Common myeloid progenitor, CD34-positive (primary cell): ENCODE results near the gene GCC1.
A peak's percentile ranks its signal among the peaks of the same experiment; 100 is the strongest.
"Not testable (repeated sequence)": the region's sequence is repeated elsewhere in the genome, so short reads cannot be mapped to it uniquely, and the experiment has no call there.

ENCODE experiments used
- CTCF ChIA-PET: fragments of 350-600 bp; sonication (Branson Sonifier 250); formaldehyde crosslinking; loops from one replicate; lab custom pipeline; 2021; ENCODE audit warnings: antibody characterized with exemption; lab: Charles Lee
- POLR2A ChIA-PET: fragments of 350-600 bp; sonication (Branson Sonifier 250); formaldehyde crosslinking; loops from one replicate; lab custom pipeline; 2021; ENCODE audit warnings: antibody characterized with exemption; lab: Charles Lee
- DNase-seq, 3 donors: peaks; one replicate each; pipeline versions ENCODE4 v3.0.0 to v3.0.0-alpha.2; 2013
- H3K27ac ChIP-seq, 2 experiments: 1 replicate in 1 of 2; 2 replicates in 1 of 2; pipeline ENCODE4 v1.7.0; 2013; ENCODE audit warnings: inconsistent platforms in 2 of 2, low read length in 2 of 2, mild to moderate bottlenecking in 2 of 2, low read depth in 1 of 2, moderate library complexity in 1 of 2; ENCODE audit not compliant: severe bottlenecking in 2 of 2, insufficient read depth in 1 of 2, poor library complexity in 1 of 2
- H3K27me3 ChIP-seq, 5 experiments: replicated peaks in 2 of 5; 1 replicate in 3 of 5; 2 replicates in 2 of 5; pipeline versions ENCODE4 v1.6.1 to v1.7.0; 2013; ENCODE audit warnings: low read length in 4 of 5, mild to moderate bottlenecking in 2 of 5, moderate library complexity in 2 of 5, inconsistent platforms in 1 of 5; ENCODE audit not compliant: insufficient read depth in 5 of 5, control insufficient read depth in 4 of 5
- H3K36me3 ChIP-seq, 4 experiments: 1 replicate in 2 of 4; 2 replicates in 2 of 4; pipeline versions ENCODE4 v1.6.1 to v1.7.0; 2013; ENCODE audit warnings: low read length in 3 of 4, control low read depth in 1 of 4, mild to moderate bottlenecking in 1 of 4; ENCODE audit not compliant: control insufficient read depth in 4 of 4, insufficient read depth in 4 of 4
- H3K4me1 ChIP-seq, 4 experiments: 1 replicate in 3 of 4; 2 replicates in 1 of 4; pipeline versions ENCODE4 v1.6.1 to v1.7.1; 2013; ENCODE audit warnings: low read length in 3 of 4, mild to moderate bottlenecking in 3 of 4, control low read depth in 1 of 4, inconsistent platforms in 1 of 4, moderate library complexity in 1 of 4; ENCODE audit not compliant: control insufficient read depth in 4 of 4, insufficient read depth in 4 of 4; ENCODE audit errors: control extremely low read depth in 1 of 4
- H3K4me3 ChIP-seq, 7 experiments: 1 replicate in 4 of 7; 2 replicates in 3 of 7; pipeline versions ENCODE4 v1.5.1 to v1.7.0; 2013; ENCODE audit warnings: mild to moderate bottlenecking in 7 of 7, low read length in 6 of 7, moderate library complexity in 6 of 7, inconsistent platforms in 2 of 7, low read depth in 2 of 7, control low read depth in 1 of 7; ENCODE audit not compliant: insufficient read depth in 4 of 7, control insufficient read depth in 1 of 7; ENCODE audit errors: extremely low read depth in 1 of 7
- H3K9me3 ChIP-seq, 5 experiments: 1 replicate in 4 of 5; 2 replicates in 1 of 5; pipeline versions ENCODE4 v1.6.1 to v1.7.1; 2013; ENCODE audit warnings: low read length in 4 of 5, mild to moderate bottlenecking in 2 of 5, inconsistent platforms in 1 of 5, low read depth in 1 of 5, moderate library complexity in 1 of 5; ENCODE audit not compliant: control insufficient read depth in 4 of 5, insufficient read depth in 2 of 5; ENCODE audit errors: control extremely low read depth in 1 of 5
- WGBS: methylation state at CpG from one replicate; pipeline ENCODE4 v1.1.5; 2013; ENCODE audit not compliant: insufficient coverage; 5-methylcytosine and 5-hydroxymethylcytosine counted together

Gene GCC1

GRCh38 chr7:127582361-127582760 is 3.0 kb downstream of the GCC1 start:
- Histone ChIP-seq H3K36me3 (peaks cover 6 to 45% (median 33%) of the 10 kb centered on the region in 4 experiments), H3K27ac (no peak overlapping the region), H3K27me3 (no peaks in the 10 kb centered on the region), H3K9me3 (no peaks in the 10 kb centered on the region), H3K4me3 (no peak overlapping the region), H3K4me1 (peaks cover 5 to 25% (median 21%) of the 10 kb centered on the region in 4 experiments)
- 89% methylated on average over 13 of the region's 14 CpGs for WGBS
- ChIA-PET CTCF (no interaction called here), POLR2A (no interaction called here)
- DNase-seq, result no peak

GRCh38 chr7:127581716-127582115 is 3.7 kb downstream of the GCC1 start:
- Histone ChIP-seq H3K4me3 (no peak overlapping the region), H3K4me1 (peaks cover 5 to 25% (median 21%) of the 10 kb centered on the region in 4 experiments), H3K36me3 (peaks cover 6 to 45% (median 33%) of the 10 kb centered on the region in 4 experiments), H3K27ac (no peak overlapping the region), H3K27me3 (no peaks in the 10 kb centered on the region), H3K9me3 (no peaks in the 10 kb centered on the region)
- DNase-seq, result no peak
- WGBS, result 100% methylated on average over 1 of the region's 1 CpG
- ChIA-PET CTCF (no interaction called here), POLR2A (no interaction called here)

GRCh38 chr7:127580612-127581011 is 4.8 kb downstream of the GCC1 start:
- DNase-seq, result no peak
- no peaks in the 10 kb centered on the region for H3K27me3 ChIP-seq
- no peak overlapping the region for H3K4me3 ChIP-seq
- H3K4me1 ChIP-seq, result peaks cover 5 to 20% (median 18%) of the 10 kb centered on the region in 4 experiments
- no peak overlapping the region for H3K27ac ChIP-seq
- H3K36me3 ChIP-seq, result peaks cover 6 to 45% (median 33%) of the 10 kb centered on the region in 4 experiments
- no peaks in the 10 kb centered on the region for H3K9me3 ChIP-seq
- POLR2A ChIA-PET, result no interaction called here
- CTCF ChIA-PET, result no interaction called here

GRCh38 chr7:127578711-127579275 is 6.6 kb downstream of the GCC1 start:
- Histone ChIP-seq H3K4me1 (peaks cover 3 to 6% (median 4%) of the 10 kb centered on the region in 4 experiments), H3K27me3 (no peaks in the 10 kb centered on the region), H3K36me3 (peaks cover 6 to 45% (median 33%) of the 10 kb centered on the region in 4 experiments), H3K4me3 (no peak overlapping the region), H3K9me3 (no peaks in the 10 kb centered on the region), H3K27ac (no peak overlapping the region)
- CTCF ChIA-PET, result no interaction called here
- no peak for DNase-seq
- 100% methylated on average over 2 of the region's 4 CpGs for WGBS
- POLR2A ChIA-PET, result no interaction called here

GRCh38 chr7:127578036-127578684 is 7.2 kb downstream of the GCC1 start:
- Histone ChIP-seq H3K27me3 (no peaks in the 10 kb centered on the region), H3K27ac (no peak overlapping the region), H3K36me3 (peaks cover 6 to 42% (median 30%) of the 10 kb centered on the region in 4 experiments), H3K9me3 (no peaks in the 10 kb centered on the region), H3K4me1 (no peaks in the 10 kb centered on the region), H3K4me3 (no peak overlapping the region)
- 89% methylated on average over 5 of the region's 5 CpGs for WGBS
- POLR2A ChIA-PET, result no interaction called here
- no peak for DNase-seq
- CTCF ChIA-PET, result interaction anchor here (1.1 kb wide), 1 partner anchor 9 kb away, joined by 3 read pairs; no protein-coding TSS in a partner anchor

GRCh38 chr7:127571741-127572505 is 13.5 kb downstream of the GCC1 start:
- ChIA-PET CTCF (interaction anchor here (0.6 kb wide), 1 partner anchor 229 kb away, joined by 3 read pairs; no protein-coding TSS in a partner anchor), POLR2A (no interaction called here)
- WGBS, result 92% methylated on average over 2 of the region's 3 CpGs
- no peaks in the 10 kb centered on the region for H3K9me3 ChIP-seq
- no peak overlapping the region for H3K27ac ChIP-seq
- H3K36me3 ChIP-seq, result no peaks in the 10 kb centered on the region
- peak in 2 of 3 donors; percentile 44 to 63 for DNase-seq
- H3K27me3 ChIP-seq, result no peaks in the 10 kb centered on the region
- no peaks in the 10 kb centered on the region for H3K4me1 ChIP-seq
- no peak overlapping the region for H3K4me3 ChIP-seq

GRCh38 chr7:127568034-127568433 is 17.4 kb downstream of the GCC1 start:
- H3K36me3 ChIP-seq, CTCF ChIA-PET, H3K27ac ChIP-seq, H3K4me3 ChIP-seq, H3K4me1 ChIP-seq, DNase-seq, H3K27me3 ChIP-seq, H3K9me3 ChIP-seq, POLR2A ChIA-PET: not testable (repeated sequence)
- no CpG with 5 or more reads among the region's 3 CpGs for WGBS
